Gastroesophageal sphincter (tissue), 3 donors: ENCODE measurements around the gene MMP17.

ENCODE experiments used
- CTCF ChIP-seq, 4 experiments: fragments of 200-600 bp in 2 of 4; fragments of 450-650 bp in 2 of 4; sonication (generic) in 1 of 4; IDR thresholded peaks; one replicate each; pipeline ENCODE4 v1.5.1; 2017 to 2019; ENCODE audit warnings: antibody characterized with exemption in 4 of 4, mild to moderate bottlenecking in 2 of 4, moderate library complexity in 2 of 4
- EP300 ChIP-seq: sonication (generic); formaldehyde crosslinking; IDR thresholded peaks from one replicate; pipeline ENCODE4 v1.6.1; 2017; ENCODE audit warnings: antibody characterized with exemption, mild to moderate bottlenecking
- POLR2A ChIP-seq, 2 donors: fragments of 450-650 bp; IDR thresholded peaks; one replicate each; pipeline ENCODE4 v1.6.1; 2017; ENCODE audit warnings: antibody characterized with exemption in 2 of 2, mild to moderate bottlenecking in 2 of 2, moderate library complexity in 1 of 2
- POLR2AphosphoS5 ChIP-seq: sonication (generic); formaldehyde crosslinking; IDR thresholded peaks from one replicate; pipeline ENCODE4 v1.6.1; 2017; ENCODE audit warnings: antibody characterized with exemption

GRCh38 chr12:131893605-131894312 lies 65.6 kb downstream of the MMP17 start:
- TF ChIP-seq CTCF (IDR thresholded peaks at IDR 0.05) (no peak), POLR2AphosphoS5 (peak; percentile 27), EP300 (no peak), POLR2A (IDR thresholded peaks at IDR 0.05) (no peak)
